ENCODE data around the gene SAP30.

SAP30 gene

DNA sequence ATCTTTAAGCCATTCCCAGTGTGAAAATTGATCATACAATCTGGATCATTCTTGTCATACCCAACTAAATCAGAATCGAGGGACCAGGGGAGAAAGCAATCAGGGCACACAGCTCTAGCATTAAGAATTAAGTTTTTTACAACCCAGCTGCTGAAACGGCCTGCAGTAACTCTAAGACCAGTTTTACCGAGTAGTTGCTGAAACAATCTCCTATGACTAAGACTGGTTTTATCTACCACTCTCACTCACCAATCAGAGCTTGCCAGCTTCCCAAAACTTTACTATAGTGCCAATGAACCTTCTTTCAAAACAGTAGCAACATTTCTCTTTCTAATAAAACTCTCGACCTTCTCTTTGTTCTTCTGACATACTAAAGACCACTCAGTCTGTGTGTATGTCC, 2.8 kb upstream of the SAP30 start:
- no peak for DNase-seq

DNA sequence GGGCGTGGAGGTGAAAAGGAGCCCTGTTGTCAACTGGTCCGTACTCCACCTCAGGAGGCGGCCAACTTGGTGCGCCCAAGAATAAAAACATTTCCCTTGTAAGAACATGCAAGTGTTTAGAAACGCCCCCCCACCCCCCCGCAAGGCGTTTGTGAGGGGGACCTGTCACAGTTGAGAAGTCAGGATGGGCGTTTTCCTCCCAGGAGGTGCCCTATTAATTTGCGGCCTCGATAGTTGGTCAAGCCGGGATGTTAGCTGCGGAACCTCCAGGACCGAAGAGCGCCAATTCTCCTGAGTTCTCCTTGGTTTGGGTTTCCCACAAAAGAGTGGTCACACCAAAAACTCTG, 651 bp upstream of the SAP30 start:
- DNase-seq = peak; percentile 72 to 73

DNA sequence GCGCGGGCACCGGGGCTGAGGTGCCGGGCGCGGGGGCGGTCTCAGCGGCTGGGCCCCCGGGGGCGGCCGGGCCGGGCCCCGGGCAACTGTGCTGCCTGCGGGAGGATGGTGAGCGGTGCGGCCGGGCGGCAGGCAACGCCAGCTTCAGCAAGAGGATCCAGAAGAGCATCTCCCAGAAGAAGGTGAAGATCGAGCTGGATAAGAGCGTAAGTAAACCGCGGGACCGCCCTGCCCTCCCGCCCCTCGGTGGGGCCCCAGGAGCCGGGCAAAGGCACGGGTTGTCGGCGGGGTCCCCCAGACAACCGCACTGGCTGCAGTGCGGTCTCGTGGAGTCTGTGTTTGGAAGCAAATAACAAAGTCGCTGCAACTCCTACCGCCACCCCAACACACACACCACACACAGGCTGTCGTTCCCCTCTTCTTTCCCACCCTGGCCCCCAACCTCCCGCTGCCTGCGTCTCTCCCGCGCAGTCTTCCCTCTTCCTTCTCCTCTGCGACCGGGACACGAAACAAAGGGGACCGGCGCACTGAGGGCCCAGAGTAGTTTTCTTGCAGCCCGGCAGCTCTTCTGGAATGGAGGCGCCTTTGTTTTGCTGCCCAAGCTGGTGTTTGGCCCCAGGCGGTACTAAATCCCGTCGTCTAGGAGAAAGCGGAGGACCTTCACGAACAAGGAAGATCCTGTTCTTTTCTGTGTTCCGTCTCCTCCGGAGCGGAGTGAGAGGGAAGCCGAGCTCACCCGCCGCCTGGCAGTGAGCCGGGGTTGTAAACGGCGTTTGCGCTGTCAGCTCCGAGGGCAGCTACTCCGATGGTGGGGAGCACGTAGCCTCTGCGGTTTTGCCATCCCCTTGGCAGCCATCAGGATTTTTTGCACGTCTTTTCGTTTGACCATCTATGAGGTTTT, 788 bp downstream of the SAP30 start:
- DNase-seq = peak; percentile 34 to 42

DNA sequence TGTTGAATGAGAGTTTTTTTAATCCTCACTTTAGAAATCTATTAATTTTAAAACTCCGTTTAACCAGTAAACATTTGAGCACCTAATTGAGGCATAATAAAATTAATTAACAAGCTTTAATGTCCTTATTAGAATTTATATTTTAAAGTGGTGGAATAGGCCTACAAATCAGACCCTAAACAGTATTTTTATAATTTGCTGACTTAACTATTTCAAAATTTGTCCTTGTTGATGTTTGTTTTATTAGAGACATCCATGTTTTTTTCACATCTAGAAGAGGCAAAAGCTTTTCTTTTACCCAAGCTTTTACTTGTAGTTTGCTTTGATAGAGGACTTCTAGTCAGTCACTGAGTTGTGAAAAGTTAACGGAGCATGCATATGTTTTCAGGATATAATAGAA, 3.8 kb downstream of the SAP30 start:
- no peak for DNase-seq

DNA sequence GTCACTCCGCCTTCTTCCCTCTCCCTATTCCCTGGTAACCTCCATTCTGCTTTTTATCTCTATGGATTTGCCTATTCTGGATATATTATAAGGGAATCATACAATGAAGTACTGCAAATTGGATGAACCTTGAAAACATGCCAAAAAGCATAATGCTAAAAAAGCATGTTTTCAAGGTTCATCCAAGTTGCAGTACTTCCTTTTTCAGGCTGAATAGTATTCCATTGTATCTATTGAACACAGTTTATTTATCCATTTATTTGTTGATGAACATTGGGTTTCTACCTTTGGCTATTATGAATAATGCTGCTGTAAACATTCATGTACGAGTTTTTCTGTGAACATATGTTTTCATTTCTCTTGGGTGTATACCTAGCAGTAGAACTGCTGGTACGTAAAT, 9.2 kb downstream of the SAP30 start:
- DNase-seq = no peak

DNA sequence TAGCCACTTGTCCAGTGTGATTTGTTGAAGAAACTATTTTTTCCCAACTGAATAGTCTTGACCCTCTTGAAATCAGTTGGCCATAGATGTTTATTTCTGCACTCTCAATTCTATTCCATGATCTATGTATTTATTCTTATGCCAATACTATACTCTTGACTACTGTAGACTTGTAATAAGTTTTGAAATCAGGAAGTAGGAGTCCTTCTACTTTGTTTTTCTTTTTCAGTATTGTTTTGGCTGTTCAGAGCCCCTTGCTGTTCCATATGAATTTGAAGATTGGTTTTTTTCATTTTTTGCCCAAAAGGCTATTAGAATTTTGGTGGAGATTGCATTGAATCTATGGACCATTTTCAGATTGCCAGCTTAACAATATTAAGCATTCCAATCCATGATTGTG, 10.2 kb downstream of the SAP30 start:
- no peak for DNase-seq

DNA sequence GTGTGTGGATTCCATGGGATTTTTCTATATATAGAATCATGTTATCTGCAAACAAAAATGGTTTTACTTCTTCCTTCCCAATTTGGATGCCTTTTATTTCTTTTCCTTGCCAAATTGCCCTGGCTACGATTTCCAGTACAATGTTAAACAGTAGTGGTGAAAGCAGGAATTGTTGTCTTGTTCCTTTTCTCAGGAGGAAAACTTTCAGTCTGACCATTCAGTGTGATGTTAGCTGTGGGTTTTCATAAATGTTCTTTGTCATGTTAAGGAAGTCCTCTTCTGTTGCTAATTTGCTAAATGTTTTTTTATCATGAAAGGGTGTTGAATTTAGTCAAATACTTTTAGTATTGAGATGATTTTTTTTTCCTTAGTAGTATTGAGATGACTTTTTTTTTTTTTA, 10.9 kb downstream of the SAP30 start:
- no peak for DNase-seq

DNA sequence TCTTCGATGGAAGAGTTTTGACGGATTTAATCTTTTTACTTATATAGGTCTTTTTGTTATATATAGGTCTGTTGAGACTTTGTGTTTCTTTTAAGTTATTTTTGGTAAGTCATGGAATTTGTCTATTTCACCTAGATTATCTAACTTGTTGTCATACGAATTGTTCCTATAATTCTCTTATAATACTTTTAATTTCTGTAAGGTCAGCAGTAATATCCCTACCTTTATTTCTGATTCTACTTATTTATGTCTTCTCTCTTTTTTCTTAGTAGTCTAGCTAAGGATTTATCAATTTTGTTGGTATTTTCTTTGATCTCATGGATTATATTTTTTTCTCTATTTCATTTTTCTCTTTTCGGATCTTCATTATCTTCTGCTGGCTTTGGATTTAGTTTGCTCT, 11.6 kb downstream of the SAP30 start:
- no peak for DNase-seq

DNA sequence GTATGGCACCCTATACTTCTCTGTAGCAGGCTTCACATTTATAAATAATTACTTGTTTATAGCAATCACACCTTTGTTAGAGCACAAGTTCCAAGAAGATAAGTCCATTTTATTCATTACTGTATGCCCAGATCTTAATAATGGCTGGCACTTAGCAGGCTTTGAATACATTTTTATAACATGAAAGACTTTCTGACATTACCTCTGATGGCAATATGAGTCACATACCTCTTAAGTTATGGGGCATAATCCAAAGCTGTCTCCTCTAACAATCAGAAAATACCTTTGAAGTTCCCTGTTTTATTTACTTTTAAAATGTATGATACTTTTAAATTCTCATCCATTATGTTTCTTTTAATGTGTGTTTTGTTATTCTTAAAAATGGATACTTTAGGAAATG, 16.0 kb downstream of the SAP30 start:
- DNase-seq = no peak

DNA sequence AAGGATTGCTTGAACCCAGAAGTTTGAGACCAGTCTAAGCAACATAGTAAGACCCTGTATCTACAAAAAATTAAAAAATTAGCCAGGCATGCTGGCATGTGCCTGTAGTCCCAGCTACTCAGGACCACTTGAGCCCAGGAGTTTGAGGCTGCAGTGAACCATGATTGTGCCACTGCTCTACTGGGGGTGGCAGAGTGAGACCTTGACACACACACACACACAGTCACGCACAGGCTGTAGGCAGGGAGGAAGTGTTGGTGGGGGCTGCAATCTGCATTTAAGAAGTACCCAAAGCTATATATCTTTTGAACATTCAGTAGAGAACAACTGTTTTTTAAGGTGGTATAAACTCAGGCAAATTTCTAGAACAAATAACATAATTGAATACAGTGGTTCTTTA, 20.9 kb downstream of the SAP30 start:
- DNase-seq = no peak

DNA sequence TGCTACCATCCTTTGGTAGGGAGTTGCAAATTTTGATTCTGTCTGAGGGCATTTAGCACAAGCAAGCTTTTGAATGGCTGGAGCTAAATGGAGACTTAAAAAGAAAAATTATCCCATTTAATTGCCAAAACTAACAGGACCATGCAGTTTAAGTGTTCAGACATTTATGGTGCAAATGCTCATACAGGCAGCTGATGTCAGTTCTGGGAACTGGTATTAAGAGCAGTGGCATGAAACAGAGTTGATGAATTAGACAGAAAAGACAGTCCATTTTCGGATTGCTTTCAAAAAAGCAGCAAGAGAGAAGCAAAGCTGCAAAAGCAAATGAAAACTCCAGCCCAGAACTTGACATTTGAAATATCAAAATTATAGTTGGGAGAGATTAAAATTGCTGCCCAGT, 26.9 kb downstream of the SAP30 start:
- no peak for DNase-seq

DNA sequence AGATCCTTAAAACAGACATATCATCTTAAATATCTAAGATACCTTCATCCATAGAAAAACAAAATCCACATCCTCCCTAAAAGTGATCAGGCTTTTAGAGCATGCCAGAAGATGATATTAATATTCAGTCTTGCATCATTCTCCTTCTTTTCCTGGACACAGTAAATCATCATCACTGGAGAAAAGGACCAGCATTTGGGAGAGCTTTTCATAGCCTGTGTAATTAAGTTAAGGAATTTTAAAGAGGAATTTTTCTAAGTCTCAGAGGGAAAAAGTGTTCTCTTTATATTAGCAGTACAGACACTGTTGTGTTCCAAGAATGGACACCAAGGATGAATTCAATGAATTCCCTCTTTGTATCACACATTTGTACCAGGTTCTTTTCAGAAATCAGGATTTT, 27.5 kb downstream of the SAP30 start:
- no peak for DNase-seq

DNA sequence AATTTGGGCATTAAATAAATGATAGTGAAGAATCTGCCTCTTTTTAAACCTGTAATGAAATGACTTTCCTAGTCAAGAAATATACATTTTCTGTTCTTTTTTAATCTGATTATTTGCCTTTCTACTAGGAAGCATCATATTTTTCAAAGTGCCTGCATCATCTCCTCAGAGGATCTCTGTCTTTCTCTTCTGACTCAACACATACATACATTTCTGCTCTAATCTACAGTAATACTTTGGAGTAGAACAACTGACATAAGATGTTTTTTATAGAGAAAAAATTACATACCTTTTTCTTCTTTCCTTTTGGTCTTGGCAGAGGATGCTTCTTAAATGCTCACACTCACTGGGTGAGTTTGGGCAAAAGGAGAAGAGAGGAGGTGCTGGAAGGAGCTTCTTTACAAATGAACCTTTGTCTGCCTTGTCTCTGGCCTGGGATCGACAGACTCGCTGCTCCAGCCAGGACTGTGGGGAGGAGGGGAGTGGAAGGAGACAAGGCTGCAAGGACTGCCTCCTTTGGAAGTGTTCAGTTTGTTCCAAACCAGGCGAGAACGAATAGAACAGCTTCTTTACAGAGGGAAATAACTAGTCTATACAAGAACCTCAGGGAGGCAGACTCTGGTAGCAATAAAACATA, 28.1 kb downstream of the SAP30 start, which contains the start of gene SCRG1:
Gene SCRG1, minus strand, starts transcription at position 338 of the 637 bp plus-strand sequence. CDS start 7,702 bp downstream, outside the sequence.
- no peak for DNase-seq

DNA sequence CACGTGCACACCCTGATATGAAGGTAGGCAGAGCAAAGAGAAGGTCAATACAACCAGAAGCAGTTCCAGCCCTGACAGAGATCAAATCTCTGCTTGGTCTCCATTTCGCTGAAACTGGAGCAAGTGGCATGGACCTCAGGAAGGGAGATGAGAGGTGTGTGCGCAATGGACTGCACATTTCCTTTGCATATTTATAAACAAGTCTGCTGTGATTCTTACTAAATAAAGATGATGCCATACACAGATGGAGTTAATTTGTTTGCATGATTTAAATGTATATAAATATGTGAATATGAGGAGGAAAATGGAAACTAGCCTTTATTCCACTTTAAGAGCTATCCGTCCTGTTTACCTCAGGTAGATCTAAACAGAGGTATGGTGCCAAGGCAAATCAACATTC, 30.3 kb downstream of the SAP30 start:
- DNase-seq = no peak

DNA sequence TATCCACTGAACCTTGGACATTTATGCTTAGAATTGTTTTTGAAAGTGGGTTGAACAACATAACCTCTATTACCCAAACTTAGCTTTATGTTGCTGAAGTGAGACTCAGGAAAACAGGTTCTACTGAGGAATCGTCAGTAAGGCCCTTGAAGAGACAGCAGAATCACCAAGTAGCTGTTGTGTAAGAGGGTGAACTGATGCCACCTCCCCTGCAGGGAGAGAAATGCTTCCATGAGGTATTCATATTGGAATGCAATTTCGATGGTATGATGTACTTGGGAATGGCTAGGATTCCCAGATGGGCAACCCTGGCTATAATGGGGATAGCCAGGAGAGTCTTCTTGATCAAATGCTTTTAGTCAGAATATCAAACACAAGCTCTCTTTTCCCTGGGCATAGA, 32.3 kb downstream of the SAP30 start:
- no peak for DNase-seq

DNA sequence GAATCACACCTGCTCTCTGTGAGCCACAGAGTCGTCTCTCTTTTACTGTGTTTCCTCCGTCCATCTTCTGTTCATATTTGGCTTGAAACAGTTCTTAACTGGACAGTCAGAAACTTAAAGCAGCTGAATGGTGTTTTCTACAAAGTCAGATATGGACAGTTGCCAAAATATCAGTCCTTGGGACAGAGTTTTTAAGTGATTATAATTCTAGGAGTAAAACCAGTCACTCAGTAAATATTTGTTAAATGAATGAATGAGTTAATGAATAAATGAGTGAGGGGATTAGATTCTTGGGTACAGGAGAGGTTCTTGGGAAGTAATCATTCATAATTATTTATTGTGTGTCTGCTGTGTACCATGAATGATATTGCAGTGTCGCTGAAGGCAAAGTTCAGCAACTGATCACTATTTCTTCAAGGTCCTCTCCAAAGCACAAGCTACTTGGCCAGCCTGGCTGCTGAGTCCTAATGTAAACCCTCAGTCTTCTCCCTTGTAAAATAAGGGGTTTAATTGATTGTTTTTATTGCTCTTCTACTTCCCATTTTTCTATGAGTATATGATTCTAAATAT, 33.6 kb downstream of the SAP30 start:
- DNase-seq = no peak

DNA sequence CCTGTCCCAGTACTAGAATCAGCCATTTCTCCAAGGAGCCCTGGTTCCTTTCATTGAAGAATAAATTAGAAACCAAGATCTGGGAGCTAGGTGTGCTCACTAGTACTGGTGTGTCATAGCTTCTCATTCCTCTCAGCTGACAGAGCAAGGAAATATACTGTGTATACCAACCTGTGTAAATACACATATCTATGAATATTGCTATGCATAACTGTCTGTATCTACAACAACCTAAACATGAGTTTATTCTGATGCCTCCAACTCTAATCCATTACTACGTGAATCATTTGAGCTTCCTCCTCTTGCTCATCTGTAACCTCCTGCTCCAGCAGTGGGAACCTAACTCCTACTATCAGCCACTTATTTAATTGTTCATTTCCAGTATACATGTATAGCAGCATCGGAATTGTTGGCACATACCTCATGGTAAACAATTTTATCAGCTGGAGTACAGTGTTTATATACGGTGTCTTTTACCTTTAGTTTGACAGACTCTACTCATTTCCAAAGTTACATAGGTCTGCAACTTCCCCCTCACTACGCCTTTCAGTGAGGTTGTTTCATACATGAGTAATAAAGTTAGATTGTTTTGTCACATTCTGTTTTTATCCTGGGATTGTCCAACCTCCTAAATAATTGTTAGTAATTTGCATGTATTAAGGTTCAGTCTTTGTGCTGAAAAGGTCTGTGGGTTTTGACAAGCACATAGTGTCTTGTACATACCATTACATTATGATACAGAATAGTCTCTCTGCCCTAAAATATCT, 35.3 kb downstream of the SAP30 start:
- DNase-seq = no peak

DNA sequence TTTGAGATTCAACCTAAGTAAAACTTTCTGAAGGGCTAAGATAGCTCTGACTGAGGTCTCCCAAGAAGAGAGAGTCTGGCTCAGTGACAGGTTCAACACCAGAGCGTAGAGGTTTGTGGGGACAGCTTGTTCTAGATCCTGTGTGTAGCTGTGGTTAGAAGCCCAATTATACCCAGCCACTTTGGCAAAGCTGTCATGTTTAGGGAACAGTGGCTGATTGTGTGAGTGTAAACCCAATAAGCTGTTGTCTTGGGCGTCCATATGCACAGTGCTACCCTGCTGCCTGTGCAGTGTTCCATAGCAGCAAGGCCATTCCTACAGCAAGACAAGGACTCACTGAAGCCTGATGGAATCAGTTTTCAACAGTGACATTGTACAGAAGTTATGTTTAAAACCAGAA, 39.3 kb downstream of the SAP30 start:
- no peak for DNase-seq

DNA sequence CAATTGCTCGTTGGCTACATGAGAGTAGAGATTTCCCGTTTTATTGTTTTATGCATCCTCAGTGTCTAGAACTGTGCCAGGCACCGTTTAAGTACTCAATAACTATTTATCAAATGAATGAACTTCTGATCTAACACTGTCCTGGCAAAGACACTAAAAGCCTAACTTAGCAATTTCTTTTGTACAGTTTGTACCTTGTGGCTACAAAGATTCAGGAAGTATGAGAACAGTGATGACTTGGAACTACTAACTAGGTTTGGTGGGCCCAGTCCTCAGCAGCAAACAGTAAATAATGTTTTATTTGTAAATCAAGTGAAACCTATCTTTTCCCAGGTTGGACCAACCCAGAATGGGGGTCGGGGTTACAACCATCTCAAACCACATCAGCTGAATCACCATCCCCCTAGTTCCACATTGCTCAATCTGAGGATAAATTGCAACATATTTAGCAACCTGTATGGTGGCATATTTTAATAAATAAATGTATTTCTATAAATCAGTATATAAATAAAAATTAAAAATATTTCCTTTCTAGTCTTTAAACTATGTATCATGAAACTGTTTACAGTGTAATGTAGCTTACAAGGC, 40.4 kb downstream of the SAP30 start:
- DNase-seq = no peak

DNA sequence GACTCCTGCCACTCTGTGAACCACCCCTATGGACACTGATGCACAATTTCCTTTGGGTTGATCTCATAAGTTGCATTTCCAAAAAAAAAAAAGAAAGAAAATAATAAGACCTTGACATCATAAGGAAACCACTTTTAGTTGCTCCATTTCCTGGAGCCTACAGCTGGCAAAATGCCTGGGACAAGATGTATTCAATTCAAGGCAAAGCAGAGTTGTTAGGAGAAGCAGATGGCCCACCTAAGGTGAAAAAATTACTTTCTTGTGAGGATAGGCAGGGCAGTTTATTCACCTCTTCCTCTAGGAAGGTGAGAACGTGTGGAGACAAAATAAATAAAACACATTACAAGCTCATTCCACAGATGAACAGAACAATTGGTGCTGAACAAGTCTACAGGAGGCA, 42.3 kb downstream of the SAP30 start:
- no peak for DNase-seq

DNA sequence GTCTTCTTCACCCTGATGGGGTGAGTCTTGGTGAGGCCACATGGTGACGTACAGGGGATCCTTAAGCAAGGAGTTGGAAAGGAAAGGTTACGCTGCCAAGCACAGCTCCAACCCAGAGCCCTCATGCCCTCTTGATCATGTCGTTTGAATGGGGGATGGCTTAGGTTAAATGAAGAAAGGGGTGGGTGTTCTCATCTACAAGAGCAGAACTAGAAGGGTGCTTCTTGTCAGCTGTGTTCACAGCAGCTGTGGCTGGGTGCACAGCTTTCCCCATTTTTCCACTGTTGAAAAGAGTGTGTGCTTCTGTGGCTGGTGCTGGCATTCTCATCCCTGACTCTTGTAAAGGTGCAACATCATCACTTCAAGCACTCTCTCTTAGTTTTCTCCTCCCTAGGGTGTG, 43.7 kb downstream of the SAP30 start:
- DNase-seq = no peak

DNA sequence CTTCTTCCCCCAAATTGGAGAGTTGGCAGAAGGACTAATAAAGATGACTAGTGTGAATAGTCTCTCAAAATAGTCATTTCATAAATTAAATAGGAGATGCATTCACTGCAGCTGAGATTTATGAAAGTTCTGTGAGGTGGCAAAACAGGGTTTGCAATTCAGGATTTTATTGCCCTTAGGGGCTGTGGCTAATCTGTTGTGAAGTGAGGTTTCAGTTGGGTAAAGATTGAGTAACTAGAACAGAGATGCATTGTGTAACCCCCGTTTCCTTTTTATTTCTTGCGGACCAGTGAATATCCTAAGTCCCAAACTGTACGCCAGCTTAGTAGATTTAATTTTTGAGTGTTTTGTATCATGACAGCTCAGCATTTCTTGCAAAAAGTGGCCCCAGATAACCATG, 44.3 kb downstream of the SAP30 start:
- no peak for DNase-seq

Data from CD4-positive, alpha-beta T cell treated with Interleukin-1 beta for 1 hour (primary cell).